ENCODE measurements around the gene ACSM6.

- no peak for TF ChIP-seq CTCF (IDR thresholded peaks at IDR 0.05)
- no peak for TF ChIP-seq POLR2A (IDR thresholded peaks at IDR 0.05)
Observed at GRCh38 chr10:95211606-95212279, 17.7 kb downstream of the ACSM6 start.
